AG10803 (cell line): Measurements from ENCODE around the gene PLCG2.

Experiments
- DNase-seq: peaks from one replicate; pipeline ENCODE4 v3.0.0; 2010; ENCODE audit warnings: low read depth
- H3K4me3 ChIP-seq: 2 replicates; pipeline ENCODE4 v1.5.1; 2011; ENCODE audit warnings: mild to moderate bottlenecking, low read length, control low read depth
- CTCF ChIP-seq: conservative IDR thresholded peaks from 2 replicates; pipeline ENCODE4 v1.5.1; 2011; ENCODE audit warnings: mild to moderate bottlenecking, low read length, control low read depth, inconsistent platforms

The PLCG2 gene

GRCh38 chr16:81808933-81809480 lies 29.9 kb downstream of the PLCG2 start:
- no peak overlapping the region for H3K4me3 ChIP-seq
- DNase-seq: no peak

GRCh38 chr16:81809567-81809966 lies 30.5 kb downstream of the PLCG2 start:
- DNase-seq: no peak
- no peak overlapping the region for H3K4me3 ChIP-seq
- TF ChIP-seq CTCF: no peak

More at GRCh38 chr16:81808933-81809480, 29.9 kb downstream of the PLCG2 start:
- no peak for TF ChIP-seq CTCF

GRCh38 chr16:81810361-81810760 lies 31.3 kb downstream of the PLCG2 start:
- TF ChIP-seq CTCF: no peak
- no peak for DNase-seq
- H3K4me3 ChIP-seq: no peak overlapping the region

GRCh38 chr16:81810894-81811538 lies 31.9 kb downstream of the PLCG2 start:
- TF ChIP-seq CTCF: no peak
- no peak for DNase-seq
- no peak overlapping the region for H3K4me3 ChIP-seq

- no peak for TF ChIP-seq CTCF
- no peak overlapping the region for H3K4me3 ChIP-seq
- no peak for DNase-seq
These were observed 34.6 kb downstream of the PLCG2 start for GRCh38 chr16:81813648-81814047.

- H3K4me3 ChIP-seq: no peak overlapping the region
- no peak for DNase-seq
- TF ChIP-seq CTCF: no peak
These were observed 35.8 kb downstream of the PLCG2 start for GRCh38 chr16:81814751-81815428.

- H3K4me3 ChIP-seq: no peak overlapping the region
- TF ChIP-seq CTCF: no peak
- DNase-seq: no peak
These were observed 36.3 kb downstream of the PLCG2 start for GRCh38 chr16:81815429-81815766.
